ENCODE data around the gene FOXN3.
"Not testable (repeated sequence)": the region's sequence is repeated elsewhere in the genome, so short reads cannot be mapped to it uniquely, and the experiment has no call there.

DNA sequence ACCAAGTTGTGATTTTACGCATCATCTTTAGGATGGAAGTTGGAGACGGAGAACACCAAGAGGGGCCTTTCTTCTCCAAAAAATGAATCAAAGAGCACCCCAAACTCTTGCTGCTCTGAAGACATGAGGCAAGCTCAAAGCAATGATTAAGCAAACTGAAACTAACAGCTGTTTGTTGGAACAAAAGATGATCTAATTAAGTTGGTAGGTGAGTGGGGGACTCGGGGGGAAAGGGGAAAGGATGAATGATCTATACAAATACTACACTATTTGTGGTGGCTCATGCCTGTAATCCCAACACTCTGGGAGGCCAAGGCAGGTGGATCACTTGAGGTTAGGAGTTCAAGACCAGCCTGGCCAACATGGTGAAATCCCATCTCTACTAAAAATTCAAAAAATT lies 217.7 kb downstream of the FOXN3 start:
- TF ChIP-seq, protein P1, sequence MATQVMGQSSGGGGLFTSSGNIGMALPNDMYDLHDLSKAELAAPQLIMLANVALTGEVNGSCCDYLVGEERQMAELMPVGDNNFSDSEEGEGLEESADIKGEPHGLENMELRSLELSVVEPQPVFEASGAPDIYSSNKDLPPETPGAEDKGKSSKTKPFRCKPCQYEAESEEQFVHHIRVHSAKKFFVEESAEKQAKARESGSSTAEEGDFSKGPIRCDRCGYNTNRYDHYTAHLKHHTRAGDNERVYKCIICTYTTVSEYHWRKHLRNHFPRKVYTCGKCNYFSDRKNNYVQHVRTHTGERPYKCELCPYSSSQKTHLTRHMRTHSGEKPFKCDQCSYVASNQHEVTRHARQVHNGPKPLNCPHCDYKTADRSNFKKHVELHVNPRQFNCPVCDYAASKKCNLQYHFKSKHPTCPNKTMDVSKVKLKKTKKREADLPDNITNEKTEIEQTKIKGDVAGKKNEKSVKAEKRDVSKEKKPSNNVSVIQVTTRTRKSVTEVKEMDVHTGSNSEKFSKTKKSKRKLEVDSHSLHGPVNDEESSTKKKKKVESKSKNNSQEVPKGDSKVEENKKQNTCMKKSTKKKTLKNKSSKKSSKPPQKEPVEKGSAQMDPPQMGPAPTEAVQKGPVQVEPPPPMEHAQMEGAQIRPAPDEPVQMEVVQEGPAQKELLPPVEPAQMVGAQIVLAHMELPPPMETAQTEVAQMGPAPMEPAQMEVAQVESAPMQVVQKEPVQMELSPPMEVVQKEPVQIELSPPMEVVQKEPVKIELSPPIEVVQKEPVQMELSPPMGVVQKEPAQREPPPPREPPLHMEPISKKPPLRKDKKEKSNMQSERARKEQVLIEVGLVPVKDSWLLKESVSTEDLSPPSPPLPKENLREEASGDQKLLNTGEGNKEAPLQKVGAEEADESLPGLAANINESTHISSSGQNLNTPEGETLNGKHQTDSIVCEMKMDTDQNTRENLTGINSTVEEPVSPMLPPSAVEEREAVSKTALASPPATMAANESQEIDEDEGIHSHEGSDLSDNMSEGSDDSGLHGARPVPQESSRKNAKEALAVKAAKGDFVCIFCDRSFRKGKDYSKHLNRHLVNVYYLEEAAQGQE (IDR thresholded peaks at IDR 0.05; ENCODE audit: insufficient read depth in 1 of 2, low read depth in 2 of 2, low read length in 1 of 2): not testable (repeated sequence)
- not testable (repeated sequence) for TF ChIP-seq POLR2AphosphoS5, TCF7L2 (IDR thresholded peaks at IDR 0.05; ENCODE audit: low read depth, low read length)
- TF ChIP-seq, protein P2, sequence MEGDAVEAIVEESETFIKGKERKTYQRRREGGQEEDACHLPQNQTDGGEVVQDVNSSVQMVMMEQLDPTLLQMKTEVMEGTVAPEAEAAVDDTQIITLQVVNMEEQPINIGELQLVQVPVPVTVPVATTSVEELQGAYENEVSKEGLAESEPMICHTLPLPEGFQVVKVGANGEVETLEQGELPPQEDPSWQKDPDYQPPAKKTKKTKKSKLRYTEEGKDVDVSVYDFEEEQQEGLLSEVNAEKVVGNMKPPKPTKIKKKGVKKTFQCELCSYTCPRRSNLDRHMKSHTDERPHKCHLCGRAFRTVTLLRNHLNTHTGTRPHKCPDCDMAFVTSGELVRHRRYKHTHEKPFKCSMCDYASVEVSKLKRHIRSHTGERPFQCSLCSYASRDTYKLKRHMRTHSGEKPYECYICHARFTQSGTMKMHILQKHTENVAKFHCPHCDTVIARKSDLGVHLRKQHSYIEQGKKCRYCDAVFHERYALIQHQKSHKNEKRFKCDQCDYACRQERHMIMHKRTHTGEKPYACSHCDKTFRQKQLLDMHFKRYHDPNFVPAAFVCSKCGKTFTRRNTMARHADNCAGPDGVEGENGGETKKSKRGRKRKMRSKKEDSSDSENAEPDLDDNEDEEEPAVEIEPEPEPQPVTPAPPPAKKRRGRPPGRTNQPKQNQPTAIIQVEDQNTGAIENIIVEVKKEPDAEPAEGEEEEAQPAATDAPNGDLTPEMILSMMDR (IDR thresholded peaks at IDR 0.05): not testable (repeated sequence)
